SK-N-SH treated with all-trans-retinoic acid at 6 μM for 48 hours (cell line): Measurements from ENCODE around the gene DIP2C.
"Not testable (repeated sequence)": the region's sequence is repeated elsewhere in the genome, so short reads cannot be mapped to it uniquely, and the experiment has no call there.

Source experiments
- ATAC-seq: fragments of 200-7000 bp; cut with Tn5 transposase; 3 replicates; pipeline ENCODE4 v1.9.1; 2020; ENCODE audit warnings: mild to moderate bottlenecking, moderate library complexity
- BACH2 ChIP-seq: fragments of 250-450 bp; sonication (Bioruptor Pico); IDR thresholded peaks from 2 replicates; pipeline ENCODE4 v1.9.0; 2021; ENCODE audit warnings: mild to moderate bottlenecking, borderline replicate concordance
- CSDC2 ChIP-seq: fragments of 250-450 bp; sonication (Bioruptor Pico); IDR thresholded peaks from 2 replicates; pipeline ENCODE4 v1.5.0; 2020; ENCODE audit warnings: mild to moderate bottlenecking, moderate library complexity
- CSRNP3 ChIP-seq: fragments of 250-450 bp; sonication (Bioruptor Pico); IDR thresholded peaks from 2 replicates; pipeline ENCODE4 v1.5.1; 2021; ENCODE audit warnings: mild to moderate bottlenecking, moderate library complexity
- ESRRG ChIP-seq: fragments of 250-450 bp; sonication (Bioruptor Pico); IDR thresholded peaks from 2 replicates; pipeline ENCODE4 v1.6.1; 2021; ENCODE audit warnings: mild to moderate bottlenecking
- GLIS3 ChIP-seq: fragments of 250-450 bp; sonication (Bioruptor Pico); IDR thresholded peaks from 2 replicates; pipeline ENCODE4 v1.5.0; 2020; ENCODE audit warnings: mild to moderate bottlenecking, moderate library complexity
- ISL1 ChIP-seq: fragments of 250-450 bp; sonication (Bioruptor Pico); IDR thresholded peaks from 2 replicates; pipeline ENCODE4 v2.1.2; 2022; ENCODE audit warnings: mild to moderate bottlenecking, moderate library complexity
- OSR1 ChIP-seq: fragments of 250-450 bp; sonication (Bioruptor Pico); IDR thresholded peaks from 2 replicates; pipeline ENCODE4 v1.8.0; 2022; ENCODE audit warnings: moderate library complexity, mild to moderate bottlenecking, inconsistent platforms
- PPARA ChIP-seq: fragments of 250-450 bp; sonication (Bioruptor Pico); IDR thresholded peaks from 2 replicates; pipeline ENCODE4 v1.5.0; 2020; ENCODE audit warnings: mild to moderate bottlenecking, borderline replicate concordance
- RARB ChIP-seq: fragments of 250-450 bp; sonication (Bioruptor Pico); IDR thresholded peaks from 2 replicates; pipeline ENCODE4 v1.8.0; 2021; ENCODE audit warnings: mild to moderate bottlenecking, moderate library complexity
- SNAI2 ChIP-seq: fragments of 250-450 bp; sonication (Bioruptor Pico); IDR thresholded peaks from 2 replicates; pipeline ENCODE4 v1.5.0; 2020; ENCODE audit warnings: mild to moderate bottlenecking, moderate library complexity
- TCF4 ChIP-seq: fragments of 250-450 bp; sonication (Bioruptor Pico); IDR thresholded peaks from 2 replicates; pipeline ENCODE4 v1.8.0; 2021; ENCODE audit warnings: mild to moderate bottlenecking, moderate library complexity, borderline replicate concordance
- TOX ChIP-seq: fragments of 250-450 bp; sonication (Bioruptor Pico); IDR thresholded peaks from 2 replicates; pipeline ENCODE4 v1.8.0; 2021; ENCODE audit warnings: mild to moderate bottlenecking, moderate library complexity, borderline replicate concordance
- TSHZ2 ChIP-seq: fragments of 250-450 bp; sonication (Bioruptor Pico); IDR thresholded peaks from 2 replicates; pipeline ENCODE4 v1.5.0; 2020; ENCODE audit warnings: mild to moderate bottlenecking, moderate library complexity
- ZC3H10 ChIP-seq: fragments of 250-450 bp; sonication (Bioruptor Pico); IDR thresholded peaks from 2 replicates; pipeline ENCODE4 v1.5.1; 2021; ENCODE audit warnings: mild to moderate bottlenecking, moderate library complexity
- ZFP3 ChIP-seq: fragments of 250-450 bp; sonication (Bioruptor Pico); IDR thresholded peaks from 2 replicates; pipeline ENCODE4 v1.5.0; 2020; ENCODE audit warnings: mild to moderate bottlenecking, moderate library complexity
- ZFP30 ChIP-seq: fragments of 450-650 bp; formaldehyde crosslinking; IDR thresholded peaks from 2 replicates; pipeline ENCODE4 v1.5.0; 2022; ENCODE audit warnings: mild to moderate bottlenecking, moderate library complexity
- ZNF565 ChIP-seq: fragments of 450-650 bp; formaldehyde crosslinking; conservative IDR thresholded peaks from 2 replicates; pipeline ENCODE4 v1.5.0; 2020; ENCODE audit warnings: low read depth, mild to moderate bottlenecking, moderate library complexity
- ZNF70 ChIP-seq: fragments of 450-650 bp; formaldehyde crosslinking; IDR thresholded peaks from 2 replicates; pipeline ENCODE4 v1.5.0; 2020; ENCODE audit warnings: mild to moderate bottlenecking, moderate library complexity
- ZNF8 ChIP-seq: fragments of 450-650 bp; formaldehyde crosslinking; IDR thresholded peaks from 2 replicates; pipeline ENCODE4 v1.5.0; 2020; ENCODE audit warnings: mild to moderate bottlenecking, moderate library complexity
- TF ChIP-seq, protein P1 (sequence below): fragments of 250-450 bp; sonication (Bioruptor Pico); IDR thresholded peaks from 2 replicates; pipeline ENCODE4 v1.8.0; 2021; ENCODE audit warnings: low read depth, mild to moderate bottlenecking, moderate library complexity, borderline replicate concordance

DIP2C gene

DNA sequence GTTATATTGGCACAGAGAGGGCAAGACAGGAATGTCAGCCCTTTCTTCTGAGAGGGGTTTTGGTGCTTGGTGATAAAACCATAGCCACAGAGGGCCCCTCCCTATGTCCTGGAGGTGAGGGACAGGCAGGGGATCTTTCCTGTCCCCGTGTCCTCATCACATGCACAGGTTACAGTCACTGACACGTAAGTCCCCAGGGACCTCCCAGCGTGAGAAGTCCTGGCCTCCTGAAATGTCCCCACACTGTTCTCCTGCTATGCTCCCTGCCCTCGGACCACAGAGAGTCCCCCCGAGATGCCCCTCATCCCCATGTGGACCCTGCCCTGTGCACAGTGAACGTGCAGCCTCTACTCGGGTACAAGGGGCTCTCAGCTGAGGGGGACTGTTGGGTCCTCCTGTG lies 293.8 kb downstream of the DIP2C start (continued):
- TF ChIP-seq CSRNP3 (CRISPR knock-in tag) (no peak), ZNF8 (CRISPR knock-in tag) (no peak)

- ATAC-seq: not testable (repeated sequence)
Observed at GRCh38 chr10:394439-395101, 294.9 kb downstream of the DIP2C start.

GRCh38 chr10:393787-394438 lies 295.6 kb downstream of the DIP2C start:
- ATAC-seq: no peak
- TF ChIP-seq ZNF8 (CRISPR knock-in tag) (no peak), ZC3H10 (CRISPR knock-in tag) (no peak)

DNA sequence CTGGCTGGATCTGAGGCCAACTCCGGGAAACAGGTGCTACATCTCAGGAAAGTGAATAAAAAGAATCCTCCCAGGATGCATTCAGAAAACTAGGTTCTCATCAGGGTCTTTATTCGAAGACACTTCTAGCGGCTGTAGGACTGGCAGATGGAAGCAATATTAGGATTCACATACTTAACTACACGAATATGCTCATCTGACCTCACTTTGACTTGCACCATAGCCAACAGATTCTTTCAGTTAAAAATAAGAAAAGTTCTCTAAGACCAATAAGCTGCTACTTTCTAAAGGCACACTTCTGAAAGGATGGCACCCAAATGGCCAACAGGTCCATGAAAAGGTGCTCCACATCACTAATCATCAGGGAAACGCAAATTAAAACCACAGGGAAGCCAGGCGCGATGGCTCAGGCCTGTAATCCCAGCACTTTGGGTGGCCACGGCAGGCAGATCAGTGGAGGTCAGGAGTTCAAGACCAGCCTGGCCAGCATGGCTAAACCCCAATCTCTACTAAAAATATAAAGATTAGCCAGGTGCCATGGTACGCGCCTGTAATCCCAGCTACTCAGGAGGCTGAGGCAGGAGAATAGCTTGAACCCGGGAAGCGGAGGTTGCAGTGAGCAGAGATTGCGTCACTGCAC lies 296.2 kb downstream of the DIP2C start:
- no peak for ATAC-seq
- TF ChIP-seq BACH2 (CRISPR knock-in tag): no peak
- TF ChIP-seq ZNF70: no peak
- TF ChIP-seq ISL1: no peak
- no peak for TF ChIP-seq ZFP3 (CRISPR knock-in tag)
- no peak for TF ChIP-seq TCF4 (CRISPR knock-in tag)
- TF ChIP-seq ZNF565: no peak
- no peak for TF ChIP-seq TSHZ2 (CRISPR knock-in tag)
- TF ChIP-seq CSDC2 (CRISPR knock-in tag): no peak
- no peak for TF ChIP-seq ZC3H10 (CRISPR knock-in tag)
- TF ChIP-seq RARB (CRISPR knock-in tag): no peak
- TF ChIP-seq OSR1 (CRISPR knock-in tag): no peak
- no peak for TF ChIP-seq PPARA (CRISPR knock-in tag)
- no peak for TF ChIP-seq ESRRG
- no peak for TF ChIP-seq TOX (CRISPR knock-in tag)
- no peak for TF ChIP-seq GLIS3 (CRISPR knock-in tag)
- no peak for TF ChIP-seq CSRNP3 (CRISPR knock-in tag)
- TF ChIP-seq, protein P1, sequence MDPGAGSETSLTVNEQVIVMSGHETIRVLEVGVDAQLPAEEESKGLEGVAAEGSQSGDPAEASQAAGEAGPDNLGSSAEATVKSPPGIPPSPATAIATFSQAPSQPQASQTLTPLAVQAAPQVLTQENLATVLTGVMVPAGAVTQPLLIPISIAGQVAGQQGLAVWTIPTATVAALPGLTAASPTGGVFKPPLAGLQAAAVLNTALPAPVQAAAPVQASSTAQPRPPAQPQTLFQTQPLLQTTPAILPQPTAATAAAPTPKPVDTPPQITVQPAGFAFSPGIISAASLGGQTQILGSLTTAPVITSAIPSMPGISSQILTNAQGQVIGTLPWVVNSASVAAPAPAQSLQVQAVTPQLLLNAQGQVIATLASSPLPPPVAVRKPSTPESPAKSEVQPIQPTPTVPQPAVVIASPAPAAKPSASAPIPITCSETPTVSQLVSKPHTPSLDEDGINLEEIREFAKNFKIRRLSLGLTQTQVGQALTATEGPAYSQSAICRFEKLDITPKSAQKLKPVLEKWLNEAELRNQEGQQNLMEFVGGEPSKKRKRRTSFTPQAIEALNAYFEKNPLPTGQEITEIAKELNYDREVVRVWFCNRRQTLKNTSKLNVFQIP (CRISPR knock-in tag): no peak
- no peak for TF ChIP-seq ZFP30 (CRISPR knock-in tag)
- TF ChIP-seq SNAI2 (CRISPR knock-in tag): no peak
- TF ChIP-seq, all 23 proteins: peak for 0
